Skin epidermis (tissue), 12 donors: ENCODE measurements around the gene WHAMM.
"Not testable (repeated sequence)": the region's sequence is repeated elsewhere in the genome, so short reads cannot be mapped to it uniquely, and the experiment has no call there.

Experiments
- H3K27ac ChIP-seq, 21 experiments: fragments of 200-600 bp; sonication (generic) in 11 of 21; one replicate each; pipeline ENCODE4 v1.5.0; 2020; ENCODE audit warnings: mild to moderate bottlenecking in 3 of 21, inconsistent platforms in 2 of 21, moderate library complexity in 2 of 21
- H3K4me3 ChIP-seq, 7 experiments: fragments of 200-600 bp; sonication (generic) in 2 of 7; one replicate each; pipeline ENCODE4 v1.5.0; 2020; ENCODE audit warnings: inconsistent platforms in 2 of 7, mild to moderate bottlenecking in 2 of 7, moderate library complexity in 1 of 7

Gene WHAMM

GRCh38 chr15:82855286-82856100, 46.1 kb downstream of the WHAMM start:
- H3K4me3 ChIP-seq, result no peak overlapping the region

DNA sequence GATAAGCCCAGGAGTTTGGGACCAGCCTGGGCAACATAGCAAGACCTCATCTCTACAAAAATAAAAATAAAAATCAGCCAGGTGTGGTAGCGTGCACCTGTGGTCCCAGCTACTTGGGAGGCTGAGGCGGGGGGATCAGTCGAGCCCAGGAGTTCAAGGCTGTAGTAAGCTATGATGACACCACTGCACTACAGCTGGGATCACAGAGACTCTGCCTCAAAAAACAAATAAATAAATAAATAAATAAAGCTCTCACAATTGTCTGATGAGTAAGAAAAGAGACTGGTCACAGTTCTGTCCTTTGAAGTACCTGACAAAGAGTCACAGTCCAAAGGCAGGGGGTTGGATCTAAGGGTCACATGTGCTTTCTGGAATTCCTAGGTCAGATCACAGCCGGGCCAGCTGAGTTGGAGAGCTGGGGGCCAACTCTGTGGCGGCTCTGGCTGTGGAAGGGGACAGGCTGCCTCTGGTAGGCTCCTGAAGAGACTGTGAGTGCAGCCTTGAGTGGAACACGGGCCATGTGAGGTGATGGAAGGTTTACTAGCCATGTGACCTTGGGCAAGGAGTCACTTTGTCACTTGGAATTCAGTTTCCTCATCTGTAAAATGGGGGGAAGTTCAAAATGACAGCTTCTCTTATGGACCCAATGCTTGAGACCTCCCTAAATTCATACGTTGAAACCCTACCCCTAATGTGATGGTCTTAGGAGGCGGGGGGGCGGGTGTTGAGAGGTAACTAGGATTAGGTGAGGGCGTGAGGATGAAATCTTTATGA, 47.2 kb downstream of the WHAMM start:
- H3K27ac ChIP-seq, result no peak overlapping the region
- H3K4me3 ChIP-seq, result no peak overlapping the region

More at GRCh38 chr15:82855286-82856100, 46.1 kb downstream of the WHAMM start:
- H3K27ac ChIP-seq, result no peak overlapping the region

- Histone ChIP-seq H3K27ac (no peak overlapping the region), H3K4me3 (no peak overlapping the region)
Observed at GRCh38 chr15:82858932-82859331, 49.5 kb downstream of the WHAMM start.

DNA sequence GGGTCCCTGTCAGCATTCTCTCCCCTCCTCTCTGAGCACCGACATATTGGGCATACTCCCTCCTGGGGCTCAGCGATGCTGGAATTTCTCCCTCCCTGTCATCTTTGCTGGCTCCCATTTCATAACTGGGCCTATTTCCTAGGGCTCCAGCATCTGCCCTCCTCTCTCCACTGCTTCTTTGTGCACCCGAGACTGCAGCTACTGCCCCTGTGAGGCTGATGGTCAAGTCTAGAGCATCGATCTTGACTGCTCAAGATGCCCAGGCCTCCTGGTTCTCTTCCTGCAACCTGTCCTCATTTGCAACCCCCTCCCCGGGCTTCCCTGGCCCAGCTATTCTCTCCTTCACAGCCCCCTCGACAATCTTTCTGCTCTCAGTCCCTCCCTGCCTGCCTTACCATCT, 53.5 kb downstream of the WHAMM start:
- H3K27ac ChIP-seq, result no peak overlapping the region
- no peak overlapping the region for H3K4me3 ChIP-seq

DNA sequence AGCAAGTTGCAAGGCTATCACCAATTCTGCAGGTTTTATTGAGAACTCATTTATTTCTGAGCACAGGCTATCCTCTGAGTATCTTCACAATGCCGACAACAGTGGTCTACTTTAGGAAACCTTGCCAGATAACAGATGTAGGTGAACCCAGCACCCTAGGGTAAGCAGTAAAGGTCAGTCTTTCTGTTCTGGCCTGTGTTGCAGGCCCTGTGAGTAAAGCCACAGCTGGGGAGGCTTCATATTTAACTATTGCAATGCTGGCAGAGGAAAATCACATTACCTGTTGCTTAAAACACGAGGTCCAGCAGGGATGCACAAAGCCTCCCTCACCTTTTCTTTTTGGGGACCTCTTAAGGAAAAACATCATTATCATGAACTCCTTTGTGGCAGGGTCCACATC, 55.5 kb downstream of the WHAMM start:
- Histone ChIP-seq H3K27ac (no peak overlapping the region), H3K4me3 (no peak overlapping the region)

DNA sequence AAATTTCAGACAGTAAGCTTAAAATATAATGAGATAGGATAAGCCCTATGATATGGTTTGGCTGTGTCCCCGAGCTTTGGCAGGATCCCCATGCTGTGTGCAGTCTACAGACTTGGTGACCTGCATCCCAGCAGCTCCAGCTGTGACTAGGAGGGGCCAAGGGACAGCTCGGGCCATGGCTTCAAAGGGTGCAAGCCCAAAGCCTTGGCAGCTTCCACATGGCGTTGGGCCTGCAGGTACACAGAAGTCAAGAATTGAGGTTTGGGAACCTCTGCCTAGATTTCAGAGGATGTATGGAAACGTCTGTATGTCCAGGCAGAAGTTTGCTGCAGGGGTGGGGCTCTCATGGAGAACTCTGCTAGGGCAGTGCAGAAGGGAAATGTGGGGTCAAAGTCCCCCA, 56.2 kb downstream of the WHAMM start:
- not testable (repeated sequence) for H3K27ac ChIP-seq, H3K4me3 ChIP-seq

- not testable (repeated sequence) for H3K4me3 ChIP-seq
Observed at GRCh38 chr15:82865981-82866380, 56.6 kb downstream of the WHAMM start.

GRCh38 chr15:82870727-82871320, 61.4 kb downstream of the WHAMM start:
- H3K4me3 ChIP-seq, result no peak overlapping the region
- H3K27ac ChIP-seq, result no peak overlapping the region

More at GRCh38 chr15:82865981-82866380, 56.6 kb downstream of the WHAMM start:
- H3K27ac ChIP-seq, result not testable (repeated sequence)

DNA sequence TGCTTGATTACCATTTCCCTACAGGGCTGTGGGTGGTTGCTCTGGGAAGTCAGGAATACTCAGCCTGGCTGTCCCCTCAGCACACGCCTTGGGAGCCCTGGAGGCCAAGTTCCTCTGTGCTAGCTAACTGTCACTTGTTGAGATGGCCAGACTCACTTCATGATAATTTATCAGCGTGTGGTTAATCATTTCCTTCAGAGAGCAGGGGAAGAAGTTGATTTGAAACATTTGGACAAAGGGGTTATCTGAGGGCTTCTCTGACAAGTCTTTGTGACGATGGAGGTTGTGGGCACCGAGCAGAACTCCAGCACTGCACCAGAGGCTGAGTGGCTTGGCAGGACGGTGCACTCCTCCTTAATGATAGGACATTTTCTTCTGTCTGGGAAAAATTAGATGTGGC, 61.9 kb downstream of the WHAMM start:
- Histone ChIP-seq H3K27ac (no peak overlapping the region), H3K4me3 (no peak overlapping the region)

DNA sequence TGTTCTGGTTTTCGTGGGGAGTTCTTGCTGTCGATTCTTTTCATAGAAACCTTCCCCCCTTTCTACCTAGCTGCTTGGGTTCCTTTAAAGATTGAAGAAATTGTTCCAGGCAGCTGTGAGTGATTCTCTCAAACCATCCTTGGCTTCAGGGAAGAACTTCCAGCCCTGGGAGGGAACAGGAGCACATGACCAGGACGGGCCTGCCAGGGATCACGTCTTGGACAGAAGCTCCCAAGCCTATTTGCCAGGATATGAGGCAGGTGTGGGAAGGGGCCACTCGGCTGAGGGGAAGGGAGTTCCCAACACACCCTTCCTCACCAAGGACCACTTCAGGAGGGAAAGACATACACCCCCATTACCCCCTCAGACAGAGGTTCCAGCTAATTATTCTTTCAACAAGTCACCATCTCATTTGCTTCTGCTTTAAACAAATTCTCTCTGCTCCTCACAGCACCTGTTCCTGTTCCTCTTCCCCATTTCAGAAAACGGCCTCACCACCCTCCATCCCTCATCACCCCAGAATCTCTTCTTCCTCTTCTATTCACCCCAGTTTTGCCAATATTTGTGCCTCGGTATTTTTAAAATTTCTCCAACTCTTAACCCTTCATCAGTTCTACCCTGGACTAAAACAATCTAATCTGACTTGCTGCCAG, 62.5 kb downstream of the WHAMM start:
- Histone ChIP-seq H3K27ac (no peak overlapping the region), H3K4me3 (no peak overlapping the region)

DNA sequence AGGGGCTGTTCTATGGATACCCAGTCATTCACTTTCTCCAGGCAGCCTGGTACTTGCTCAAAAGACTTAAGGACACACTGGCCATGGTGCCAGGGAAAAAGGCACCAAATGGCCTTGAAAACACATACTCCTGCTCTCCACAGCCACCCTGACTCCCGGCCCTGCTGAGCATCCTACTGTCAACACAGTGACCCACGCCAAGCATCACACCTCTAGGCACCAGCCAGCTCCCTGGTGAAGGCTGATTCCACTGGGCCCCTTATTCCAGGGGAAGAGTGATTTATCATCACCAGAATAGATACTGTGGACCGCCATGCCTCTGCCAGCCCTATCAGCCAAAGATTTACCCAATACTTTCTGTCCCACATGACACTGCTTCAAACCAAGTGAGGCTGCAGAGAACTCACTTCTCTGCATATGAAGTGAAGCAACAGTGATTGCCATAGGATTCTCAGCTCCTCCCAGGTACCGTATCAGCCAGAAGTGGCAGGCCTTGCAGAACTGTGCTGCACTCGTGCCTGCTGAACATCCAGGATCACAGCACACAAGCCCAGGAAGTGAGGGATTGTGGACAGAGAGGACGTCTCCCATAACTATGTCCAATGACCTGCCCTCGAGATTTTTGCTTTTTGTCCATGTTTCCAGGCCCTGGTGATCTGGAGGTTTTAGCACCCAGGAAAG, 63.7 kb downstream of the WHAMM start:
- Histone ChIP-seq H3K4me3 (no peak overlapping the region), H3K27ac (no peak overlapping the region)

GRCh38 chr15:82874267-82874666, 64.8 kb downstream of the WHAMM start:
- no peak overlapping the region for H3K4me3 ChIP-seq
- no peak overlapping the region for H3K27ac ChIP-seq

DNA sequence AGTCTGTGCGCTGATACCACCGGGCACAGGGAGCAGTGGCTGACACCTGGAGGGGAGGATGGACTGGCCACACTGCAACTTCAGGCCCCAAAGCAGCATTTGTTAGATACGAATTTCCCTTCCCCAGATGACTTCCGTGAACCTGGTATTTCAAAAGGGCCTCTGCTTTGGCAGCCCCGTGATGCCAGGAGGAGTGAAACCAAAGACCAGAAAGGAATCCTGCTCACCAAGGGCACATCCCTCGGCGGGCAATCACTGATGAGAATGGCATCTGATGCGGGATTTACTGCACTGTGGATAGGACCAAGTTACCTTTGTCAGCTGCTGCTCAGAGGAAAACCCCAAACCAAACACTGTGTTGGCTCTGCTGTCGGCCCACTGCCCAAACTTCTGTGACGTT, 65.5 kb downstream of the WHAMM start:
- Histone ChIP-seq H3K27ac (no peak overlapping the region), H3K4me3 (no peak overlapping the region)

GRCh38 chr15:82875411-82876003, 66.1 kb downstream of the WHAMM start:
- Histone ChIP-seq H3K27ac (no peak overlapping the region), H3K4me3 (no peak overlapping the region)

DNA sequence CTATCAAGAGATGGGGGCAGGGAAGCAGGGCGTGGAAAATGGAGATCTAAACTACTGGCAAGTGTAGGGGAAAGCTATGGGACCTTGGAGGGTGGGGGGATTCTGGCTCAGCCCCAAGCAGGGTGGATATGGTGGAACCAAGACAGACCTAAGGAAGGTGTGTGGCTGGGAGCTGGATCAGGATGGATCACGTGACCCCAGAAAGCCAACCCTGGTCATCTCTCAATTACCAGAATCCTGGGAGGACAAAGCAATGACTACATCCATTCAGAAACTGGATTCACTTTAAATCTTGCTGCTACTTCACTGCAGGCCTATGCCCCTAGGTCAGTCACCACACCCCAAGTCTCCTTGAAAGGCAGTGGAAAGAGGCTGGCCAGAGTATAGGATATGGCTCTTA, 68.4 kb downstream of the WHAMM start:
- no peak overlapping the region for H3K4me3 ChIP-seq
- H3K27ac ChIP-seq, result no peak overlapping the region

GRCh38 chr15:82878325-82878724, 68.9 kb downstream of the WHAMM start:
- Histone ChIP-seq H3K27ac (no peak overlapping the region), H3K4me3 (no peak overlapping the region)

- Histone ChIP-seq H3K4me3 (no peak overlapping the region), H3K27ac (no peak overlapping the region)
Observed at GRCh38 chr15:82880704-82881103, 71.3 kb downstream of the WHAMM start.

GRCh38 chr15:82881747-82882146, 72.3 kb downstream of the WHAMM start:
- H3K4me3 ChIP-seq, result no peak overlapping the region
- H3K27ac ChIP-seq, result no peak overlapping the region

- no peak overlapping the region for H3K4me3 ChIP-seq
- H3K27ac ChIP-seq, result no peak overlapping the region
Observed at GRCh38 chr15:82882273-82882928, 73.0 kb downstream of the WHAMM start.
